ENCODE measurements around the gene NRXN3.

NRXN3 gene

GRCh38 chr14:78175412-78175811 lies 5.2 kb downstream of the NRXN3 start:
- no peak for DNase-seq

- DNase-seq, result no peak
These were observed 7.9 kb downstream of the NRXN3 start for GRCh38 chr14:78178071-78178470.

- DNase-seq, result no peak
These were observed 8.8 kb downstream of the NRXN3 start for GRCh38 chr14:78178971-78179370.

GRCh38 chr14:78181270-78181669 lies 11.1 kb downstream of the NRXN3 start:
- DNase-seq, result no peak

GRCh38 chr14:78182722-78183121 lies 12.5 kb downstream of the NRXN3 start:
- DNase-seq, result no peak

GRCh38 chr14:78184157-78184556 lies 14.0 kb downstream of the NRXN3 start:
- DNase-seq, result no peak

- DNase-seq, result no peak
These were observed 16.1 kb downstream of the NRXN3 start for GRCh38 chr14:78186277-78186676.

GRCh38 chr14:78188882-78189281 lies 18.7 kb downstream of the NRXN3 start:
- no peak for DNase-seq

GRCh38 chr14:78195431-78195830 lies 25.3 kb downstream of the NRXN3 start:
- DNase-seq, result no peak

GRCh38 chr14:78196323-78196722 lies 26.1 kb downstream of the NRXN3 start:
- no peak for DNase-seq

- no peak for DNase-seq
These were observed 26.9 kb downstream of the NRXN3 start for GRCh38 chr14:78197051-78197450.

GRCh38 chr14:78202163-78202562 lies 32.0 kb downstream of the NRXN3 start:
- DNase-seq, result no peak

GRCh38 chr14:78202976-78203375 lies 32.8 kb downstream of the NRXN3 start:
- DNase-seq, result no peak

- no peak for DNase-seq
These were observed 37.2 kb downstream of the NRXN3 start for GRCh38 chr14:78207414-78207813.

GRCh38 chr14:78220273-78220672 lies 50.1 kb downstream of the NRXN3 start:
- DNase-seq, result no peak

- DNase-seq, result no peak
These were observed 52.6 kb downstream of the NRXN3 start for GRCh38 chr14:78222746-78223145.

- DNase-seq, result no peak
These were observed 57.3 kb downstream of the NRXN3 start for GRCh38 chr14:78227248-78228077.

- DNase-seq, result no peak
These were observed 58.6 kb downstream of the NRXN3 start for GRCh38 chr14:78228702-78229327.

GRCh38 chr14:78232231-78233000 lies 62.2 kb downstream of the NRXN3 start:
- DNase-seq, result no peak

GRCh38 chr14:78238141-78238540 lies 68.0 kb downstream of the NRXN3 start:
- no peak for DNase-seq

- DNase-seq, result no peak
These were observed 70.4 kb downstream of the NRXN3 start for GRCh38 chr14:78240567-78240966.

GRCh38 chr14:78242086-78242485 lies 71.9 kb downstream of the NRXN3 start:
- DNase-seq, result no peak

GRCh38 chr14:78243187-78243586 lies 73.0 kb downstream of the NRXN3 start:
- DNase-seq, result no peak

GRCh38 chr14:78245238-78245637 lies 75.1 kb downstream of the NRXN3 start:
- no peak for DNase-seq

Data from activated gamma-delta T cell treated with Interleukin-2 at 50 U/mL for 16 hours (primary cell).